Testis (tissue), 3 donors: ENCODE data around the gene PAMR1. TPM values are rescaled to one million over a fixed set of nuclear protein-coding genes. Genes with fewer than 3 reads are reported as not detected.
A peak's percentile ranks its signal among the peaks of the same experiment; 100 is the strongest.

Source experiments
- DNase-seq: peaks from one replicate; pipeline ENCODE4 v3.0.0-alpha.2; 2019
- H3K27ac ChIP-seq, 2 donors: fragments of 200-600 bp; sonication (generic); one replicate each; pipeline ENCODE4 v1.5.1; 2019
- H3K27me3 ChIP-seq: fragments of 200-600 bp; sonication (generic); one replicate; pipeline ENCODE4 v1.5.1; 2019
- H3K36me3 ChIP-seq: fragments of 200-600 bp; sonication (generic); one replicate; pipeline ENCODE4 v1.5.1; 2017; ENCODE audit warnings: low read depth; ENCODE audit errors: missing control alignments
- H3K4me1 ChIP-seq: fragments of 200-600 bp; sonication (generic); one replicate; pipeline ENCODE4 v1.5.1; 2019
- H3K4me3 ChIP-seq, 2 donors: fragments of 200-600 bp; sonication (generic); one replicate each; pipeline ENCODE4 v1.5.1; 2017 to 2019
- H3K9me3 ChIP-seq: fragments of 200-600 bp; sonication (generic); one replicate; pipeline ENCODE4 v1.5.1; 2017
- CTCF ChIP-seq, 3 experiments: fragments of 450-650 bp in 2 of 3; fragments of 200-600 bp in 1 of 3; sonication (generic) in 1 of 3; IDR thresholded peaks; one replicate each; pipeline ENCODE4 v1.5.1; 2016 to 2019; ENCODE audit warnings: antibody characterized with exemption in 3 of 3, mild to moderate bottlenecking in 2 of 3, moderate library complexity in 1 of 3
- POLR2A ChIP-seq: fragments of 450-650 bp; IDR thresholded peaks from one replicate; pipeline ENCODE4 v1.6.1; 2017; ENCODE audit warnings: antibody characterized with exemption, mild to moderate bottlenecking, moderate library complexity
- WGBS, 2 donors: methylation state at CpG; one replicate each; pipeline ENCODE4 v1.1.5; 2018; 5-methylcytosine and 5-hydroxymethylcytosine counted together
- intact Hi-C: fragments of 100-400 bp; cut with DNase I; formaldehyde crosslinking; loops from one replicate; pipeline ENCODE4 v1.15.1; 2023; ENCODE audit warnings: low total_unique reads
- polyA plus RNA-seq: library from polyadenylated mRNA; stranded (reverse); fragments of 350-450 nt; fragmentation: Illumina TruSeq; extraction: RNeasy Lipid Tissue Mini Kit (QIAGEN cat#74804); gene quantifications from one replicate; pipeline ENCODE4 v1.2.3, GENCODE V29; 2014; ENCODE audit warnings: low read depth, low replicate concordance; ENCODE audit not compliant: insufficient read depth
- total RNA-seq, 2 donors: library from RNA; depleted of rRNA; stranded (reverse); fragments of >200 nt; gene quantifications; one replicate each; pipeline ENCODE4 v1.2.3, GENCODE V29; 2016

Gene PAMR1
- total and polyA plus RNA-seq, 3 donors from 2014 or later, result 0.55 to 13.2 (median 1.5) TPM

DNA sequence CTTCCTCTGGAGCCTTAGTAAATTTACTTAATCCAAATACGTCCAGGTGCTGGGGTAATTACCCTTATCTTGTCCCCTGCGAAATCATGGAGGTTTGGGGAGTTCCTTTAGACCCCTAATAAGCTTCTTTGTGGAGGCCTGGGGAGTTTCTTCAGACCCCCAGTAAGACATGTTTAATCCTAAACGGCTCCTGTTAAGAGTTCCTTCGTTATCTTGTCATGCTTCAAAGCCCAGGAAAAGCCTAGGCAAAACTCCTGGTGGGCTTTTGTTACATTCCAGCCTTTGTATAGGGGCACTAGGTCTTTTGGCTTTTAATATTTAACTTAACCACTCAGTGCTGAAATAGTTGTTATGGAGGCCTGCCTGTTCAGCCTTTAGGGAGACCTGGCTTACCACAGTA, 18.1 kb upstream of the PAMR1 start:
- TF ChIP-seq CTCF (IDR thresholded peaks at IDR 0.05) (no peak), POLR2A (no peak)
- Histone ChIP-seq H3K36me3 (no peaks in the 10 kb centered on the region), H3K4me1 (peaks cover 9% of the 10 kb centered on the region), H3K9me3 (no peaks in the 10 kb centered on the region), H3K4me3 (no peak overlapping the region), H3K27me3 (no peaks in the 10 kb centered on the region), H3K27ac (no peak overlapping the region)
- 82 to 84% methylated on average over 4 of the region's 4 CpGs for WGBS, 2 donors
- intact Hi-C loops, result no loop called here
- DNase-seq, result no peak

GRCh38 chr11:35541621-35542375, 16.4 kb upstream of the PAMR1 start:
- DNase-seq, result no peak
- 36 to 46% methylated on average over 4 of the region's 4 CpGs for WGBS, 2 donors
- Histone ChIP-seq H3K27ac (no peak overlapping the region), H3K4me1 (peaks cover 9% of the 10 kb centered on the region), H3K27me3 (no peaks in the 10 kb centered on the region), H3K9me3 (no peaks in the 10 kb centered on the region), H3K36me3 (no peaks in the 10 kb centered on the region), H3K4me3 (no peak overlapping the region)
- intact Hi-C loops, result no loop called here
- TF ChIP-seq POLR2A, result no peak
- TF ChIP-seq CTCF (IDR thresholded peaks at IDR 0.05), result no peak

- Histone ChIP-seq H3K27me3 (no peaks in the 10 kb centered on the region), H3K36me3 (no peaks in the 10 kb centered on the region), H3K27ac (no peak overlapping the region), H3K9me3 (no peaks in the 10 kb centered on the region), H3K4me1 (peaks cover 9% of the 10 kb centered on the region), H3K4me3 (no peak overlapping the region)
- WGBS, 2 donors, result 75 to 88% methylated on average over 3 of the region's 3 CpGs
- intact Hi-C loops, result no loop called here
- no peak for TF ChIP-seq CTCF (IDR thresholded peaks at IDR 0.05)
- TF ChIP-seq POLR2A, result no peak
- no peak for DNase-seq
These were observed 15.1 kb upstream of the PAMR1 start for GRCh38 chr11:35540526-35540925.

DNA sequence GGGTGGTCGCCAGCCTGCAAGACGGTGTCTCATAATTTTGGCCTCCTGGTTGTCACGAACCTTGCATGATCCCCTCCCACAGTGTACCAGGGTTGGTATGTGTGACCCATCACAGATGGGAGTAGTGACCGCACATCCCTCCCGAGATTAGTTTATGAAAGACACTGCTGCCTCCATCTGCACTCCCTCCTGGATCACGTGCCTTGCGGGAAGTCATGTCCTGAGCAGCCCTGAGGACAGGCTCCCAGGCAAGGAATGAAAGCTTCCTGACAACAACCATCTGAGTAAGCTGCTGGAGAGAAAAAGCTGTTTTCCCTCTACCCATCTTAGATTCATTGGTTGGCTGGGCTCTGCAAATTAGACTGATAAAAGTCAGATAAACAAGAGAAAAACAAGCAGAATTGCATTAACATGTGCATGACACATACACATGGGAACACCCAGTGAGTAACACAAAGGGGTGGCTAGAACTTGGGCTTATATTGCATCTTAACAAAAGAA, 14.4 kb upstream of the PAMR1 start:
- intact Hi-C loops, result no loop called here
- H3K27ac ChIP-seq, result no peak overlapping the region
- H3K27me3 ChIP-seq, result no peaks in the 10 kb centered on the region
- no peaks in the 10 kb centered on the region for H3K36me3 ChIP-seq
- H3K4me3 ChIP-seq, result no peak overlapping the region
- TF ChIP-seq POLR2A, result no peak
- TF ChIP-seq CTCF (IDR thresholded peaks at IDR 0.05), result no peak
- no peaks in the 10 kb centered on the region for H3K9me3 ChIP-seq
- H3K4me1 ChIP-seq, result peaks cover 9% of the 10 kb centered on the region
- 49 to 52% methylated on average over 7 of the region's 7 CpGs for WGBS, 2 donors
- DNase-seq, result peak; percentile 24

DNA sequence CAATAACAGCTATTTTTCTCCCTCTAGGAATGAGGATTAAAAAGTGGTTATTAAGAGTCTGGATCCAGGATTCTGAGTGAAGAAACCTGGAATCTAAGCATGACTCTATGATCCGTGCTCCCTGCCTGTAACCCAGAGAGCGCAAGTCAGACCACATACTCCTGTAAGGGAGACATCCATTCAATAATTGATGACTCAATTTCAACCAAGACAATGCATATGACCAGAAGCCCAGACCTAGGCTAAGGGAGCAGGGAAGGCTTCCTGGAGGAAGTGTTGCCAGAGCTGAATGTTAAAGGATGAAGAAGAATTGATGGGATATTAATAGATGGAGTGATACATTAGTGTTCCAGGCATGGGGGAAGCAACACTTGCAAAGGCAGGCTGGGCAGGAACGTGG, 13.8 kb upstream of the PAMR1 start:
- H3K27me3 ChIP-seq, result no peaks in the 10 kb centered on the region
- H3K4me3 ChIP-seq, result no peak overlapping the region
- 56 to 72% methylated on average over 3 of the region's 3 CpGs for WGBS, 2 donors
- peaks cover 9% of the 10 kb centered on the region for H3K4me1 ChIP-seq
- TF ChIP-seq CTCF (IDR thresholded peaks at IDR 0.05), result no peak
- TF ChIP-seq POLR2A, result no peak
- no peak overlapping the region for H3K27ac ChIP-seq
- H3K36me3 ChIP-seq, result no peaks in the 10 kb centered on the region
- intact Hi-C loops, result no loop called here
- no peak for DNase-seq
- no peaks in the 10 kb centered on the region for H3K9me3 ChIP-seq
